GM20000 (cell line): ENCODE results near the gene PRIMA1.

Experiments
- DNase-seq: peaks from one replicate; pipeline ENCODE4 v3.0.0; 2012; ENCODE audit warnings: low spot score
- TF ChIP-seq, protein P1 (sequence below): IDR thresholded peaks from 2 replicates; pipeline ENCODE4 v1.5.1; 2012; ENCODE audit warnings: mild to moderate bottlenecking, control low read depth; ENCODE audit errors: extremely low read depth, missing control alignments

PRIMA1 gene

DNA sequence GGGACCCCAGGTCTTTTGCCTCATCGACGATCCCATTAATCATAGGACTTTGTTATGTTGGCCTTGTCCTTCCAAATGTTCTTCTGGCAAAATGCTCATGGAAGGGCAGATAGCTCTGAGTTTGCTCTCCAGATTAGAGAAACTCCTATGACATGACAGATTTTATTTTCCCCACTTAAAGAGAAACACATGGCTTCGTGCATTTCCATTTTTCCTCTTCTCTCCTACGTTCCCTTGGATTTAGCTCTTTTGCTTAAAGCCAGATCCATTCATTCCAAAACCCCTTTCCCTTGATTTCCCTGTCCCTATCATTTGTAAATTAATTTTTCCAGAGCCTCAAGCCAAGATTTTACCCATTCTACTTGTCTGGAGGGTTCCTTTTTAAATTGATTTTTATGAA, 2.9 kb downstream of the PRIMA1 start:
- no peak for DNase-seq
- TF ChIP-seq, protein P1, sequence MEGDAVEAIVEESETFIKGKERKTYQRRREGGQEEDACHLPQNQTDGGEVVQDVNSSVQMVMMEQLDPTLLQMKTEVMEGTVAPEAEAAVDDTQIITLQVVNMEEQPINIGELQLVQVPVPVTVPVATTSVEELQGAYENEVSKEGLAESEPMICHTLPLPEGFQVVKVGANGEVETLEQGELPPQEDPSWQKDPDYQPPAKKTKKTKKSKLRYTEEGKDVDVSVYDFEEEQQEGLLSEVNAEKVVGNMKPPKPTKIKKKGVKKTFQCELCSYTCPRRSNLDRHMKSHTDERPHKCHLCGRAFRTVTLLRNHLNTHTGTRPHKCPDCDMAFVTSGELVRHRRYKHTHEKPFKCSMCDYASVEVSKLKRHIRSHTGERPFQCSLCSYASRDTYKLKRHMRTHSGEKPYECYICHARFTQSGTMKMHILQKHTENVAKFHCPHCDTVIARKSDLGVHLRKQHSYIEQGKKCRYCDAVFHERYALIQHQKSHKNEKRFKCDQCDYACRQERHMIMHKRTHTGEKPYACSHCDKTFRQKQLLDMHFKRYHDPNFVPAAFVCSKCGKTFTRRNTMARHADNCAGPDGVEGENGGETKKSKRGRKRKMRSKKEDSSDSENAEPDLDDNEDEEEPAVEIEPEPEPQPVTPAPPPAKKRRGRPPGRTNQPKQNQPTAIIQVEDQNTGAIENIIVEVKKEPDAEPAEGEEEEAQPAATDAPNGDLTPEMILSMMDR, result no peak

DNA sequence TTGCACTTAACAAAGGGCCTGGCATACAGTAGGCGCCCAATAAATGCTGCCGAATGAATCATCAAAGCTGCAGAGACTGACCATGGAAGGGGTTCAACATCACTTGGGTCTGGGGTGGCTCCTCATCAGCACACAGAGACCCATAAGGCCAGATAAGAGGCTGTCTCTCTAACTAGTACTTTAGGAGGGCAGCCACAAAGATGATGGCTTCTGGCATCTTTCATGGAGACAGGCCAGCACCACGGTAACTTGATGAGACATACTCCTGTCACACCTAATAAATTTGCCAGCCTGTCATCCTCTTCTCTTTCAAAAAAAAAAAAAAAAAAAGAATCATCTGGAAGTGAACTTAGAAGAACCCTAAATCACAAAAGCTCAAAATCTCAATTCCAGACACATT, 3.4 kb downstream of the PRIMA1 start:
- no peak for DNase-seq
- TF ChIP-seq, protein P1, result no peak

DNA sequence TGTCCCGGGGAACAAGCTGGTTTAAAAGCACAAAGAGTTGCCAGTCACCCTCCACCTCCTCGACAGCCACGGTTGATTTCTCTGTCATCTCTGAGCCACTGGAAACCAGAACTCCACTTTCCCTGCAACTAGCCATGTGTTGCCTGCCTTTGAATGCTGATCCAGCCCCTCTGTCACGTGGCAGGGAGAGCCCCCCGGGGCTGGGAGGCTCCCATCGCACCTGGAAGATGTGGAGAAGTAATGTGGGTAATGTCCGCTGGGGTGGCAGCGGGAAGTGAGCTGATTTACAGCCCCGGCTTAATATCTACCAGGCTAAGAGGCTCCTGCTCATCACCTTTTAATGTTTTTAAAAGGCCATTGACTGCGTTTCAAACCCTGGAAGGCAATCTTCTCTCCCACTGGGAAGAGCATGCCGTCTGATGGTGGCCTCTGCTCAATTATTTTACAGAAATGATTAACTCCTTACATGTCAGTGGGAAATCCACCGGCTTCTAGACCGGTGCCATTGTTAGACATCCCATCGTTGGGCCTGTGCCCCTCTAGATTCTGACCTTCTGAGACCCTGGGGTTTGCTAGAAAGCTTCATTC, 7.4 kb downstream of the PRIMA1 start:
- TF ChIP-seq, protein P1, result no peak

DNA sequence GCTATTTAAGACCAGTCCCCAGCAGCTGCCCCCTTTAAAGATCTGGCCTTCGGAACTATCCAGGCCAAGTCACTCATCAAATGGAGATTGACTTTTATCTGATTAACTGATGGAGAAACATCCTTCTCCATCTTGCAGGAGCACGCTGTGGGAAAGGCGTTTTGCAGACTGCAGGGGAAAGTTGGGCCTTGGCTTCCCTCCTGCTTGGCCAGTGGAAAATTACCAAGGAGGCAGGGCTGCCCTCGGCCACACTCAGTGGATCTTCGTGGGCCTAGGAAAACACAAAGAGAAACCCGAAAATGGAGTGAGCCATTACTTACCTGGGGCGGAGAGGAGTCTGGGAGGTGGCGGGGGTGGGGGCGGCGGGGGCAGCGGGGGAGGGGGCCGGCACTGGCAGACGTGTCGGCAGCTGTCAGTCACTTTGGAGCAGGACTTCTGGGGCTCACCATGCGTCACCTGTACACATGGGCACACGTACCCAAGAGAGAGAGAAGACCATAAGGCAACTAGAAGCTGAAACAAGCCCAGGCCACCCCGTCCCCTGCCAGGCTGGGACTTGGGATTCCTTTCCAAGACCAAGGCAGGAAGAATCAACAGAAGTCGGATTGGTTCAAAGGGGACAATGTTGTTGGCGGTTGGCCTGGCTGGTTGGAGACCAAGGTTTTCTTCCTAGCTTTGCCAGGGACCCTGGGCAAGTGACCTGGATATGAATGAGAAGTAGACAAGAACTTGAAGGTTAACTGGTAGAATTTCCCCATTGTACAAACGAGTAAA, 9.2 kb downstream of the PRIMA1 start:
- TF ChIP-seq, protein P1, result no peak
- DNase-seq, result no peak

More for the DNA sequence above, 7.4 kb downstream of the PRIMA1 start:
- DNase-seq, result no peak

DNA sequence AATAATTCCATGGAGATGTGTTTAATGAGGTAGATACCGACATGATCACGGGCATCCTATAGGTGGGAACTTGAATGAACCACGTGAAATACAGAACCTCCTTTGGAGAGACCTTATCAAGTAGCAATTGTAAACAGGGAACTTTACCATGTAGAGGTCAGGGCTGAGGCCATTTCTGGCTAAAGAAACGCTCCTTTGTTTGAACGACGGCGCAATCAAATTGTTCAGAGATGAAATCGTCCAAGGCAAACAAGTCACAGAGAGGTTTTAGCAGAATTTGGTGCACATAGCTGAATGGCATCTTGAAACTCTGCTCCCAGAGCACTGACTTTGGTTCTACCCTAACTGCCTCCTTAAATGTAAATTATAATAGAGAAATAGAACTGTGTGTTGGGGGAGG, 9.8 kb downstream of the PRIMA1 start:
- no peak for DNase-seq
- TF ChIP-seq, protein P1, result no peak

DNA sequence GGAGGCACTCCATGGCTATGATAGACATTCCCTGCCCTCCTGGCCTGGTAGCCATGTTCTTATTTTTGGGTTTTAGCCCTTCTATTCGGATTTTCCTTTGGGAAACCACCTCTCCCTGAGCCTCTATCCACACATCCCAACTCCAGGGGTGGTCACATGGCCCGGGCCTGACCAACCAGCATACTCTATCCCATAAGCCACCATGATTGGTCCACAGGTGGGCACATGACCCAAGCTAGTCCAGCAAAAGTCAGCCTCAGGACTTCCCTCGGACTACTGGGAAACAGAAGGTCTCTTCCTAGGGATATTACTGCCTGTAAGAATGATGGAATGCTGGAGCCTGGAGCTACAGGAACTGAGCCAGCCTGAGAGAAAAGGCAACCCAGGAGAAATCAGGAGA, 12.5 kb downstream of the PRIMA1 start:
- TF ChIP-seq, protein P1, result no peak
- DNase-seq, result no peak

DNA sequence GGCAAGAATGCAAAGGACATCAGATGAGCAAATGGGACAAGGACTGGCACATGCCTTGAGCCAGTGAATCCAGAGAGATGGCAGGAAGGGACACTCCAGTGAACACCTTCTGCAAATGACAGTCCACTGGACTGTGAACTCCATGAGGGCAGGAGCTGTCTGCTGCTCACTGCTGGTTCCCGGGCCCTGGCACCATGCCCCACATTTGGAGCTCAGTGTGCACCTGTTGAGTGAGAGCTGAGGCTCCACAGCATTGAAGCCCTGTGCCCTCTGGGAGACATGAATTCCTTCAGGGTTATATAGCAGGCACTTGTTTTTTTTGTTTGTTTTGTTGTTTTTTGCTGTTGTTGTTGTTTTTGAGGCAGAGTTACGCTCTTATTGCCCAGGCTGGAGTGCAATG, 13.1 kb downstream of the PRIMA1 start:
- no peak for DNase-seq
- TF ChIP-seq, protein P1, result no peak
